Prostate gland (tissue), 2 donors: ENCODE measurements around the gene AK9. TPM values are rescaled to one million over a fixed set of nuclear protein-coding genes. Genes with fewer than 3 reads are reported as not detected.

Experiments used
- DNase-seq: peaks from one replicate; pipeline ENCODE4 v3.0.0-alpha.2; 2019; ENCODE audit warnings: low spot score
- H3K27ac ChIP-seq, 2 donors: fragments of 200-600 bp; sonication (generic); 2 replicates each; pipeline ENCODE4 v1.5.1; 2017 to 2019
- H3K27me3 ChIP-seq: fragments of 200-600 bp; sonication (generic); replicated peaks from 2 replicates; pipeline ENCODE4 v1.5.1; 2019; ENCODE audit not compliant: insufficient read depth
- H3K36me3 ChIP-seq, 2 donors: fragments of 200-600 bp; sonication (generic); 1 replicate in 1 of 2; 2 replicates in 1 of 2; pipeline versions ENCODE4 v1.5.1 to v1.8.1; 2017 to 2019
- H3K4me1 ChIP-seq: fragments of 200-600 bp; sonication (generic); replicated peaks from 2 replicates; pipeline ENCODE4 v1.5.1; 2019
- H3K4me3 ChIP-seq, 2 donors: fragments of 200-600 bp; sonication (generic); 2 replicates each; pipeline ENCODE4 v1.5.1; 2017 to 2019
- H3K9me3 ChIP-seq: fragments of 200-600 bp; sonication (generic); 2 replicates; pipeline ENCODE4 v1.5.1; 2017
- CTCF ChIP-seq, 4 experiments: fragments of 200-600 bp in 2 of 4; fragments of 450-650 bp in 2 of 4; sonication (generic) in 2 of 4; IDR thresholded peaks; 1 replicate in 3 of 4; 2 replicates in 1 of 4; pipeline ENCODE4 v1.5.1; 2016 to 2019; ENCODE audit warnings: antibody characterized with exemption in 4 of 4, mild to moderate bottlenecking in 2 of 4, moderate library complexity in 2 of 4
- POLR2A ChIP-seq: fragments of 450-650 bp; IDR thresholded peaks from one replicate; pipeline ENCODE4 v1.6.1; 2016; ENCODE audit warnings: antibody characterized with exemption, mild to moderate bottlenecking
- POLR2AphosphoS5 ChIP-seq: sonication (generic); formaldehyde crosslinking; IDR thresholded peaks from one replicate; pipeline ENCODE4 v1.6.1; 2017; ENCODE audit warnings: antibody characterized with exemption
- WGBS: methylation state at CpG from one replicate; pipeline ENCODE4 v1.1.5; 2018; 5-methylcytosine and 5-hydroxymethylcytosine counted together
- intact Hi-C: fragments of 100-400 bp; cut with DNase I; formaldehyde crosslinking; loops from one replicate; pipeline ENCODE4 v1.14.2; 2022
- total RNA-seq, 2 donors: library from RNA; depleted of rRNA; stranded (reverse); fragments of >200 nt; gene quantifications; one replicate each; pipeline ENCODE4 v1.1.0, GENCODE V29; 2016

The AK9 gene
- total RNA-seq: 10 to 100 TPM in 1 of 2 donors, 1 to 10 TPM in 1; 4.5 to 22.0 TPM

- Histone ChIP-seq H3K9me3 (no peaks in the 10 kb centered on the region), H3K4me3 (peak within 1 kb of the TSS; percentile 67 to 76), H3K27me3 (no peaks in the 10 kb centered on the region), H3K27ac (peak within 1 kb of the TSS; percentile 85 to 88), H3K4me1 (no peaks in the 10 kb centered on the region), H3K36me3 (no peaks in the 10 kb centered on the region)
- under 1% methylated on average over 44 of the region's 47 CpGs for WGBS
- intact Hi-C loops: no loop called here
- TF ChIP-seq POLR2AphosphoS5 (peak; percentile 91), POLR2A (peak; percentile 73), CTCF (IDR thresholded peaks at IDR 0.05) (peak in 2 of 4 experiments; percentile 22 to 36)
- peak; percentile 91 for DNase-seq
Observed at GRCh38 chr6:109690737-109691621, at the start of gene AK9, which contains the start of gene FIG4. TSS of gene AK9 (minus strand) at chr6:109691202. CDS start at chr6:109675745, 15,457 bp downstream. TSS of gene FIG4 (plus strand) at chr6:109691296. CDS start at chr6:109691436, 140 bp downstream.

GRCh38 chr6:109740787-109741186 lies 49.8 kb upstream of the AK9 start:
- DNase-seq: no peak
- intact Hi-C loops: no loop called here
- Histone ChIP-seq H3K27ac (no peak overlapping the region), H3K27me3 (no peaks in the 10 kb centered on the region), H3K4me3 (no peak overlapping the region), H3K9me3 (no peaks in the 10 kb centered on the region), H3K4me1 (no peaks in the 10 kb centered on the region), H3K36me3 (no peaks in the 10 kb centered on the region)
- WGBS: 81% methylated on average over 6 of the region's 7 CpGs
- TF ChIP-seq POLR2A (no peak), CTCF (IDR thresholded peaks at IDR 0.05) (no peak), POLR2AphosphoS5 (no peak)

DNA sequence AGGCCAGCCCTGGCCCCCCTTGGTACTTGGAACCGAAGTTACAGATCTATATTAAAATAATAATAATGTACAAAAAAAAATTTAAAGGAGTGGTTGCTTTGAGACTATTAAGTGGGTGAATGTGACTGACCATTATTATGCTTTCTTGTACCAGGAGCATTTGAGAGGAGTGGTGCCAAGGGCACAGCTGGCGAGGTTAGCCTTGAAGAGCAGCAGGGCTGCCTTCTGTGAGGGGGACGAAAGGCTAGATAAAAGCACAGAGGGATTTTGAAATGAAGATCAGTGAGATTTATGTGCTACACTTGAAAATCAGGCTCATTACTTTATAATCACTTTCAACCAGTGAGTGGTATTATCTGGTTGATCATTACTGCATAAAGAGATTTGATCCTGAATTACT lies 48.7 kb upstream of the AK9 start:
- Histone ChIP-seq H3K4me3 (no peak overlapping the region), H3K9me3 (no peaks in the 10 kb centered on the region), H3K4me1 (no peaks in the 10 kb centered on the region), H3K27me3 (no peaks in the 10 kb centered on the region), H3K27ac (no peak overlapping the region), H3K36me3 (no peaks in the 10 kb centered on the region)
- DNase-seq: no peak
- 77% methylated on average over 3 of the region's 3 CpGs for whole genome bisulfite sequencing
- no peak for TF ChIP-seq POLR2A
- no peak for TF ChIP-seq POLR2AphosphoS5
- TF ChIP-seq CTCF (IDR thresholded peaks at IDR 0.05): no peak
- intact Hi-C loops: no loop called here

- H3K9me3 ChIP-seq: no peaks in the 10 kb centered on the region
- WGBS: 93% methylated on average over 2 of the region's 2 CpGs
Observed at GRCh38 chr6:109738667-109739066, 47.7 kb upstream of the AK9 start.

More at GRCh38 chr6:109738667-109739066, 47.7 kb upstream of the AK9 start:
- H3K27ac ChIP-seq: no peak overlapping the region
- no peak for DNase-seq
- TF ChIP-seq POLR2A (no peak), POLR2AphosphoS5 (no peak), CTCF (IDR thresholded peaks at IDR 0.05) (no peak)
- no peaks in the 10 kb centered on the region for H3K4me1 ChIP-seq
- intact Hi-C loops: no loop called here
- H3K36me3 ChIP-seq: no peaks in the 10 kb centered on the region
- H3K4me3 ChIP-seq: no peak overlapping the region
- H3K27me3 ChIP-seq: no peaks in the 10 kb centered on the region
